ENCODE results near the gene STXBP4.

Gene STXBP4

GRCh38 chr17:55149485-55149884 is 180.9 kb downstream of the STXBP4 start:
- no peak for DNase-seq (ENCODE audit: low read depth)
- no peak for TF ChIP-seq CTCF (IDR thresholded peaks at IDR 0.05; ENCODE audit: insufficient read depth, low read depth, low read length, missing control alignments)
- H3K4me3 ChIP-seq (ENCODE audit: low read length): no peak overlapping the region

GRCh38 chr17:55152236-55152635 is 183.7 kb downstream of the STXBP4 start:
- no peak overlapping the region for H3K4me3 ChIP-seq (ENCODE audit: low read length)
- TF ChIP-seq CTCF (IDR thresholded peaks at IDR 0.05; ENCODE audit: insufficient read depth, low read depth, low read length, missing control alignments): no peak
- peak; percentile 38 for DNase-seq (ENCODE audit: low read depth)

- no peak overlapping the region for H3K4me3 ChIP-seq (ENCODE audit: low read length)
- no peak for TF ChIP-seq CTCF (IDR thresholded peaks at IDR 0.05; ENCODE audit: insufficient read depth, low read depth, low read length, missing control alignments)
- DNase-seq (ENCODE audit: low read depth): no peak
Measured at GRCh38 chr17:55154101-55154500, 185.5 kb downstream of the STXBP4 start.

- TF ChIP-seq CTCF (IDR thresholded peaks at IDR 0.05; ENCODE audit: insufficient read depth, low read depth, low read length, missing control alignments): no peak
- no peak for DNase-seq (ENCODE audit: low read depth)
- H3K4me3 ChIP-seq (ENCODE audit: low read length): no peak overlapping the region
Measured at GRCh38 chr17:55155856-55156560, 187.4 kb downstream of the STXBP4 start.

GRCh38 chr17:55157165-55157564 is 188.6 kb downstream of the STXBP4 start:
- no peak overlapping the region for H3K4me3 ChIP-seq (ENCODE audit: low read length)
- DNase-seq (ENCODE audit: low read depth): peak; percentile 39
- no peak for TF ChIP-seq CTCF (IDR thresholded peaks at IDR 0.05; ENCODE audit: insufficient read depth, low read depth, low read length, missing control alignments)

GRCh38 chr17:55158439-55158838 is 189.9 kb downstream of the STXBP4 start:
- peak; percentile 61 for DNase-seq (ENCODE audit: low read depth)
- no peak overlapping the region for H3K4me3 ChIP-seq (ENCODE audit: low read length)
- no peak for TF ChIP-seq CTCF (IDR thresholded peaks at IDR 0.05; ENCODE audit: insufficient read depth, low read depth, low read length, missing control alignments)

- DNase-seq (ENCODE audit: low read depth): no peak
- TF ChIP-seq CTCF (IDR thresholded peaks at IDR 0.05; ENCODE audit: insufficient read depth, low read depth, low read length, missing control alignments): no peak
- H3K4me3 ChIP-seq (ENCODE audit: low read length): no peak overlapping the region
Measured at GRCh38 chr17:55159251-55159650, 190.7 kb downstream of the STXBP4 start.

Data from epithelial cell of esophagus (primary cell).